ENCODE data around the gene UNC45B.

- TF ChIP-seq CTCF (IDR thresholded peaks at IDR 0.05) (no peak), POLR2A (IDR thresholded peaks at IDR 0.05) (no peak)
These were observed 88.3 kb downstream of the UNC45B start for GRCh38 chr17:35235917-35236316.

Data from Peyer's patch (tissue), 4 donors.